NCI-H82 treated with DMSO at 0.1 percent for 48 hours (cell line): ENCODE results near the gene PPP1CA.
"Not testable (repeated sequence)": the region's sequence is repeated elsewhere in the genome, so short reads cannot be mapped to it uniquely, and the experiment has no call there.

Experiments
- DNase-seq: peaks from one replicate; lab custom pipeline; 2025; ENCODE audit not compliant: unreplicated experiment; lab: John Stamatoyannopoulos, UW

The PPP1CA gene

DNA sequence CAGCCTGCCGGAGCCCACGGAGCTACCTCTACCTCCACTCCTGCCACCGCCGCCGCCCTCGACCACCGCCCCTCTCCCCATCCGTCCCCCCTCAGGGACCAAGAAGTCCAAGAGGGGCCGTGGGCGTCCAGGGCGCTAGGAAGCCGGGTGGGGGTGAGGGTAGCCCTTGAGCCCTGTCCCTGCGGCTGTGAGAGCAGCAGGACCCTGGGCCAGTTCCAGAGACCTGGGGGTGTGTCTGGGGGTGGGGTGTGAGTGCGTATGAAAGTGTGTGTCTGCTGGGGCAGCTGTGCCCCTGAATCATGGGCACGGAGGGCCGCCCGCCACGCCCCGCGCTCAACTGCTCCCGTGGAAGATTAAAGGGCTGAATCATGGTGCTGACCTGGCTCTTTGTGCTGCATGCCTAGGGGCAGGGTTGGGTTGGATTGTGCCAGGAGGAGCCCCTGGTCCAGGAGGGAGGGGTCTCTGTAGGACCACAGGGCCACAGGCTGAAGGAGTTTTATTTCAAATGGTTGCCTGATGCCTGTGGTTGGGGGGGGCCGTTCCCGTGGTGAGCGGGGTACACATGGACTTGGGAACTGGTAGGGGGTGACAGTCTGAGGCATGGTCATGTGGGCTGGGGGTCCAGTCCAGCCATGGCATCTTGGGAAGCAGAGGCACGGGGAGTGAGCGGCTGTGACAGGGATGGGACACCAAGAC, 33.5 kb upstream of the PPP1CA start:
- DNase-seq = no peak

DNA sequence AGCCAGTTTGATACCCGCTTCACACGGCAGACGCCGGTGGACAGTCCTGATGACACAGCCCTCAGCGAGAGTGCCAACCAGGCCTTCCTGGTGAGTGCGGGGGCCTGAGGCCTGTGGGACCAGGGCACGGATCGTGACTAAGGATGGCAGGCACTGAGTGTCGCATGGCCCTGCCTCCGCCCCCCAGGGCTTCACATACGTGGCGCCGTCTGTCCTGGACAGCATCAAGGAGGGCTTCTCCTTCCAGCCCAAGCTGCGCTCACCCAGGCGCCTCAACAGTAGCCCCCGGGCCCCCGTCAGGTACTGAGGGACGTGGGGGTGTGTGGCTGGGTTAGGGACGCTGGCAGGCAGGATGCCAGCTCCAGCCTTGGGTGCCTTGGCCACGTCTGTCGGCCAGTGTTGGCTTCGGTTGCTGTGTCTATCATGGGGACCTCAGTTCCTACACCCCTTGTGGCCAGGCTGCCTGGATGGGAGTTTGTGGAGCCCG, 32.8 kb upstream of the PPP1CA start:
- no peak for DNase-seq

DNA sequence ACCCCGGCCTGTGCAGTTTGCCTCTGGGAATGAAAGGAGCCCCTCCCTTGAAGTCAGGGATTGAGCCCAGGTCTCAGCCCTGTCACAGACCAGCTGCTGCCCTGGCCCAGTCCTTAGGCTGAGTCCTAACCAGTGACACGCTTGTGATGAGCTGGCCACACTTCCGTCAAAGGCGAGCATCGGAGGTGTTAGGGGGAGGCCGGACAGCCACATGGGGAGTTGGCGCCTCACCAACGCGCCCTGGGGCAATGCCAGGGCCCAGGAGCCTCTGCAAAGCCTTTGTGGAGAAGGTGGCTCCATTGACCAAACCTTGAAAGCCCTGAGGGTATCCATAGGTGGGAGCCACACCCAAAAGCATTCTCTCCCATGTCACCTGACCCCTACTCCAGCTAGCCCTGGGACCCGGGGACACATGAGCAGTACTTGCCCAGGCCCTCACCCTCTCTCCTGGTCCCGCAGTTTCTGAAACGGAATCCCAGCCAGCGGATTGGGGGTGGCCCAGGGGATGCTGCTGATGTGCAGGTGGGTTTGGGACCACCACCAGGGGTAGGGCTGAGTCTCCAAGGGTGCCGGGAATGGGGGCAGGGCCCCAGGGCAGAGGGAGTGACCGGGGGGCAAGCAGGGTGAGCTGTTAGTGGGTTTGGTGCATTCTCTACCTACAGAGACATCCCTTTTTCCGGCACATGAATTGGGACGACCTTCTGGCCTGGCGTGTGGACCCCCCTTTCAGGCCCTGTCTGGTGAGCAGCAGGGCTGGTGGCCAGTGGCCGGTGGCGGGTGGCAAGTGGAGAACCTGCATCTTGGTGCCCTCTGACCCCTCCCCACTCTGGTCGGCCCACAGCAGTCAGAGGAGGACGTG, 32.1 kb upstream of the PPP1CA start:
- DNase-seq = no peak

DNA sequence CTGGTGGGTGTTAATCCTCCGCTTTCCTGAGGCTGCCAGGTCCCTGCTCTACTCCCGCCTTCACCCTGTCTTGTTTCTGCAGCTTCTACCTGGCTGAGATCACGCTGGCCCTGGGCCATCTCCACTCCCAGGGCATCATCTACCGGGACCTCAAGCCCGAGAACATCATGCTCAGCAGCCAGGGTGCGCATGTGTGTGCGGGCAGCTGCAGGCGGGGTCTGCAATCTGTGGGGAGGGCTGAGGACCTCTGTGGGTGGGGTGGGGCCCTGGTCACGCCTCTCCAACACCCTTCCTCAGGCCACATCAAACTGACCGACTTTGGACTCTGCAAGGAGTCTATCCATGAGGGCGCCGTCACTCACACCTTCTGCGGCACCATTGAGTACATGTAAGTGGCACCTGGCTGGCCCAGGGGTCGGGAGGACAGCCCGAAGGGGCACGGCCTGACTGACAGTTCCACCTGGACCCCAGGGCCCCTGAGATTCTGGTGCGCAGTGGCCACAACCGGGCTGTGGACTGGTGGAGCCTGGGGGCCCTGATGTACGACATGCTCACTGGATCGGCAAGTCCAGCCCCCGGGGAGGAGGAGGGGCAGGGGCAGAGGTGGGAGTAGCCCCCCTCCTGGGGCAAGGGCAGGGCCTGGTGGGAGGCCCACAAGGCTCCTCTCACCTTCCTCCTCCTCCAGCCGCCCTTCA, 31.1 kb upstream of the PPP1CA start:
- no peak for DNase-seq

- no peak for DNase-seq
These were observed 29.9 kb upstream of the PPP1CA start for GRCh38 chr11:67431346-67432249.

GRCh38 chr11:67429722-67430121, 28.1 kb upstream of the PPP1CA start:
- DNase-seq = no peak

GRCh38 chr11:67429038-67429668, 27.5 kb upstream of the PPP1CA start:
- DNase-seq = no peak

DNA sequence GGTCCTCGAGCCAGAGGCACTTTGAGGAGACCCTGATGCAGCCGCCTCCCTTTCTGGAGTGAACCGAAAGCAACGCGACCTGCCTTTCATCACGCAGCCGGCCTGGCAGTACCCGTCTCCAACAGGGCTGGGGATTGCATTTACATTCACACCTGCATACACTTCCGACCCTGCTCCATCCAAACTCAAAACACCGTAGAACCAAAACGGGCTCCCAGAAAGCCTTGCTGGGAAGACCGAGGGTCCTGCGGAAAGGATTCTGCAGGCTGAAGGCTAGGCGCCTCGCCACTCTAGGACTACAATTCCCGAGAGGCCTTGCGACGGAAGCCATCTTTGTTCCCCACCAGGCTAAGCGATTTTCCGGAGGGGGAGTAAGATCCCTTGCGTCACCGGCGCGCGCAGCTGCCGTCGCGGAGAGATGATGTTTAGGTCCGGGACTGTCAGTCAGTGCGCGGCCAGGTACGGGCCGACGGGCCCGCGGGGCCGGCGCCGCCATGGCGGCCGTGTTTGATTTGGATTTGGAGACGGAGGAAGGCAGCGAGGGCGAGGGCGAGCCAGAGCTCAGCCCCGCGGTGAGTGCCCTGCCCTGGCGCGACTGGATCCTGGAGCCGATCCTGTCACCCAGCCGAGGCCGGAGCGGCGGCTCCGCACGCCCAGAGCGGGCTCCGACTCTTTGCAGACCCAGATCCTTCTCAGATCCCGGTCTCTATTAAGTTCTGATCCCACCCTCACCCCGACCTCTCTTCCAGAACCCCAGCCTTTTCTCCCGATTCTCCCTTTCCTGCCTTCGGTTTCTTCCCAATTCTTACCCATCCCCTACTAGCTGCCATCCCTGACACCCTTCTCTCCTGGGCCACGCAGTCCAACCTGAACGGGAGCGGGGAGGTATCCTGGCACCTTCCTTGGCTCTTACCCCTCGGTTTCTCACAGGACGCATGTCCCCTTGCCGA, 26.7 kb upstream of the PPP1CA start, which contains the start of gene RPS6KB2:
RPS6KB2 (plus strand) TSS at position 443 of the 950 bp plus-strand sequence; CDS start at position 495, 52 bp downstream.
- DNase-seq = peak; percentile 86

DNA sequence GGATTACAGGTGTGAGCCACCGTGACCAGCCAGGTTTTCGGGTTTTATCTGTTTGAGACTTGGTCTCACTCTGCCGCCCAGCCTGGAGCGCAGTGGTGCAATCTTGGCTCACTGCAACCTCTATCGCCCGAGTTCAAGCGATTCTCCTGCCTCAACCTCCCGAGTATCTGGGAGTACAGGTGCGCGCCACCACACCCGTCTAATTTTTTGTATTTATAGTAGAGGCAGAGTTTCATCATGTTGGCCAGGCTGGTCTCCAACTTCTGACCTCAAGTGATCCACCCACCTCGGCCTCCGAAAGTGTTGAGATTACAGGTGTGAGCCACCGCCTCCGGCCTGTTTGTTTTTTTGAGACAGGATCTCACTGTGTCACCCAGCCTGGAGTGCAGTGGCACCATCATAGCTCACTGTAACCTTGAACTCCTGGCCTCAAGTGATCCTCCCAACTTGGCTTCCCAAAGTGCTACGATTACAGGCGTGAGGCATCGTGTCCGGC, 25.8 kb upstream of the PPP1CA start:
- not testable (repeated sequence) for DNase-seq

DNA sequence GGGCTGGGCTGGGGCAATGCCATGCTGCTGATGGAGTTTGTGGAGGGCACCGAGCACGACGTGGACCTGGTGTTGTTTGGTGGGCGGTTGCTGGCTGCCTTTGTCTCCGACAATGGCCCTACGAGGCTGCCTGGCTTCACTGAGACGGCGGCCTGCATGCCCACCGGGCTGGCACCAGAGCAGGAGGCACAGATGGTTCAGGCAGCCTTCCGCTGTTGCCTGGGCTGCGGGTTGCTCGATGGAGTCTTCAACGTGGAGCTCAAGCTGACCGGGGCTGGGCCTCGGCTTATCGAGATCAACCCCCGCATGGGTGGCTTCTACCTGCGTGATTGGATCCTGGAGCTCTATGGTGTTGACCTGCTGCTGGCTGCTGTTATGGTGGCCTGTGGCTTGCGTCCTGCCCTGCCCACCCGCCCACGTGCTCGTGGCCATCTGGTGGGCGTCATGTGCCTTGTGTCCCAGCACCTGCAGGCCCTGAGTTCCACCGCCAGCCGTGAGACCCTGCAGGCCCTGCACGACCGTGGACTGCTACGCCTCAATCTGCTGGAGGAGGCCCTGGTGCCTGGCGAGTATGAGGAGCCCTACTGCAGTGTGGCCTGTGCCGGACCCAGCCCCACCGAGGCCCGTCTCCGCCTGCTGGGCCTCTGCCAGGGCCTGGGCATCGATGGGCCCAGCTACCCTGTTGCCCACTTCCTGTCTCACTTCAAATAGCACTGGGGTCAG, 22.4 kb upstream of the PPP1CA start:
- no peak for DNase-seq

- DNase-seq = no peak
These were observed 21.8 kb upstream of the PPP1CA start for GRCh38 chr11:67423466-67423865.

DNA sequence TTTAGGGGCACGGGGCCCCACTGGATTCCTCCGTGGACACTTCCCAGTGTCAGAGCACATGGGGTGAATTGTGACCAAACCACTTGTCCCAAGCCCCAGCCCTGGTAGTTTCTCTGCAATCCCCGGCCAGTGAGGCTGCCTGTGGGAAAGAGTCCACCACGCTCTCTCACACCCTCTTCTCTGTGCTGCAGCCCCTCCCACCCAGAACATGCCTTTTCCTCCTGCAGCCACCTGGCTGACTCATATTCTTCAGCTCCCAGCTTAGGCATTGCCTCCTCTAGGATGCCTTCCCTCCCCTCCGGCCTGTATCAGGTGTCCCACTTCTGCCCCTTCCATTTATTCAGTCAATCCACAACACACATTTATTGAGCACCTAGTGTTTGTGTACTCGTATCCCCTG, 21.2 kb upstream of the PPP1CA start:
- DNase-seq = no peak

GRCh38 chr11:67421430-67422031, 19.9 kb upstream of the PPP1CA start:
- no peak for DNase-seq

- peak; percentile 60 for DNase-seq
These were observed 19.2 kb upstream of the PPP1CA start for GRCh38 chr11:67420646-67421429.

DNA sequence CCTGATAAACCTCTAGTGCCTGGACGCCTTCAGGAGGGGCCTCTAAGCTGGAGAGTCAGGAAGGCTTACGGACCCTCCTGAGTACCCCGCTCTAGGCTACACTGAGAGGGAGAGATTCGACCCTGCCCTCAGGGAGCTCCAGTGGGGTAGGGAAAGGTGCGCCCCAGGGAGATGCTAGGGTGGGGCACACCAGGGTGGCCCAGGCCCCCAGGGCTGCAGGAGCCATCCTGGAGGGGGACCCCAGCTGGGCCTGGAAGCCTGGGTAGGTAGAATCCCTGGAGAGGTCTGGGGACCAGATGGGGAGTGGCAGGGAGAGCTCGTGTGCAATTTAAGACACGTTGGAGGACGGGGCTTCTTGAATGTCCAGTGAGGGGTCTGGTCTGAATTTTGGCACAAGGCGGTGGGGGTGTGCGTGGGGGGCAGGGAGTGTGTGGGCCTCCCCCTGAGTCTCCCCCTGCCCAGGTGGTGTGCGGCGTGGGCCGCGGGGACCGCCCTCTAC, 18.5 kb upstream of the PPP1CA start:
- DNase-seq = no peak

DNA sequence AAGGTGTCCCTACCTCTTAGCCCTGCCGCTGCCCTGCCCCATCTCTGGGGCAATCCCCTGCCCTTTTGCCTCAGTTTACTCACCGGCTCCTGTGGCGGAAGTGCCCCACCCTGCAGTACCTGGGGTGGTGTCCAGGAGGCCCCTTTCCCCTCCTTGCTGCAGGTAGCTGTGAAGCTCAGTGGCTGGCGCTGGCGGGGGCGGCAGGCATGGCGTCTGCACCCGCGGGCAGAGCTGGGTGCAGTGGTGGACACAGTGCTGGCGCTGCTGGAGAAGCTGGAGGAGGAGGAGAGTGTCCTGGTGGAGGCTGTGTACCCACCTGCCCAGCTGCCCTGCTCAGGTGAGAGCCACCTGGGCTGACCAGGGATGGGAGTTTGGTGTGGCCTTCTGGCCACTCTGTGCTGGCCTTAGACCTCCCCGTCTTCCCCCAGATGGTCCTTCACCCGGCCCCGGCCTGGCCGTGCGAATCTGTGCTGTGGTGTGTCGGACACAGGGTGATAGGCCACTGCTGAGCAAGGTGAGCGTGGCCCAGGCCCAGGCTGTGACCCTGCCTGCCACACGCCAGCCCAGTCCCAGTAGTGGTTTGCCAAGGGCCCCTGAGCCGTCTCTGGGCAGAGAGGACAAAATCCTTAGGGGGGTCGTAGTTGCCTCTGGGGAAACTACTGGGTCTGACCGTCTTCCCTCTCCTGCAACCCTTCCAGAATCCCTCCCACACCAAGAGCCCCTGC, 17.8 kb upstream of the PPP1CA start:
- DNase-seq = no peak
